ENCODE measurements around the gene ZSCAN23.

- TF ChIP-seq POLR2AphosphoS5 (IDR thresholded peaks at IDR 0.05; ENCODE audit: low read depth, low read length) (no peak), POLR2A (IDR thresholded peaks at IDR 0.05; ENCODE audit: low read depth, low read length) (no peak), TAF1 (IDR thresholded peaks at IDR 0.05; ENCODE audit: low read depth, low read length) (no peak)
Measured at GRCh38 chr6:28433119-28433518, 10.2 kb downstream of the ZSCAN23 start.
